ENCODE results near the gene LETMD1. TPM values are rescaled to one million over a fixed set of nuclear protein-coding genes. Genes with fewer than 3 reads are reported as not detected.
A peak's percentile ranks its signal among the peaks of the same experiment; 100 is the strongest.

The LETMD1 gene
- total and polyA plus RNA-seq, 2 of the 13 experiments (the other 11 are each of a cell fraction or from before 2014, with no cell fraction given): 43.3 to 87.7 TPM

DNA sequence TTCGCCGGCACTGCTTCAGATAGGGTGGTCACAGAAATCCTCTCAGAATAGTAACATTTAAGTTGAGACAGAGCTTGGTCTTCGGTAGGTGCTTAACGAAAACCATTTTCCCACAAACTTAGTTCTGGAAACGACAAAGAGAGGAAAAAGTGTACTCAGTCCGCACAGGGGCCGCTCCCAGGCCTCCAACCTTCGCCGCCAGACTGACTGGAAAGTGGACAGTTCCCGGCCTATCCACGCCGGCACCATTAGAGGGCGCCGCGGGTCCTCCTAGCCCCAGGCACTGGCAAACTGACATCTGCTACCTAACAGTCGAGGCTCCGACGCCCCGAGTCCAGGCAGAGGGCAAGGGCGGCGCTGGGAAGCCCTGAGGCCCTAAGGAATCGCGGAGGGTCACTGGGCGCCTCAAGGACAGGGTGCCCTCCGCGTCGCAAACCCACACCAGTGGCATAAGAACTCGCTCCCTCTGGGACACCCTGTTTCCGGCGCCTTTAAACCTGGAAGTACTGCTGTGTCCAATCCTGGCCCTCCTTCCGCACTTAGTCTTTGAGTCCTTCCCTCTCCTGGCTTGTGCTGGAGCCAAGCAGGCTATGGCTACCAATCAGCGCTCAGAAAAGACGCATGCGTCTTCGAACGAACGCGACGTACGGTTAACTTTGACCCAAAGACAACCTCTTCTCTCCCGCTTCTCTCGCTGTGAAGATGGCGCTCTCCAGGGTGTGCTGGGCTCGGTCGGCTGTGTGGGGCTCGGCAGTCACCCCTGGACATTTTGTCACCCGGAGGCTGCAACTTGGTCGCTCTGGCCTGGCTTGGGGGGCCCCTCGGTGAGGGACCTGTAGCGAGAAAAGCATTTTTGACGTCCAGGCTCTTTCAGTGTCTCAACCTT is at the start of gene LETMD1 (continued):
- TF ChIP-seq, protein P1, sequence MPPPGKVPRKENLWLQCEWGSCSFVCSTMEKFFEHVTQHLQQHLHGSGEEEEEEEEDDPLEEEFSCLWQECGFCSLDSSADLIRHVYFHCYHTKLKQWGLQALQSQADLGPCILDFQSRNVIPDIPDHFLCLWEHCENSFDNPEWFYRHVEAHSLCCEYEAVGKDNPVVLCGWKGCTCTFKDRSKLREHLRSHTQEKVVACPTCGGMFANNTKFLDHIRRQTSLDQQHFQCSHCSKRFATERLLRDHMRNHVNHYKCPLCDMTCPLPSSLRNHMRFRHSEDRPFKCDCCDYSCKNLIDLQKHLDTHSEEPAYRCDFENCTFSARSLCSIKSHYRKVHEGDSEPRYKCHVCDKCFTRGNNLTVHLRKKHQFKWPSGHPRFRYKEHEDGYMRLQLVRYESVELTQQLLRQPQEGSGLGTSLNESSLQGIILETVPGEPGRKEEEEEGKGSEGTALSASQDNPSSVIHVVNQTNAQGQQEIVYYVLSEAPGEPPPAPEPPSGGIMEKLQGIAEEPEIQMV (CRISPR knock-in tag; IDR thresholded peaks at IDR 0.05; ENCODE audit: low read depth): 0 out of 2 replicates have a peak, but pooled peaks have one; percentile 44
- TF ChIP-seq, protein P2, sequence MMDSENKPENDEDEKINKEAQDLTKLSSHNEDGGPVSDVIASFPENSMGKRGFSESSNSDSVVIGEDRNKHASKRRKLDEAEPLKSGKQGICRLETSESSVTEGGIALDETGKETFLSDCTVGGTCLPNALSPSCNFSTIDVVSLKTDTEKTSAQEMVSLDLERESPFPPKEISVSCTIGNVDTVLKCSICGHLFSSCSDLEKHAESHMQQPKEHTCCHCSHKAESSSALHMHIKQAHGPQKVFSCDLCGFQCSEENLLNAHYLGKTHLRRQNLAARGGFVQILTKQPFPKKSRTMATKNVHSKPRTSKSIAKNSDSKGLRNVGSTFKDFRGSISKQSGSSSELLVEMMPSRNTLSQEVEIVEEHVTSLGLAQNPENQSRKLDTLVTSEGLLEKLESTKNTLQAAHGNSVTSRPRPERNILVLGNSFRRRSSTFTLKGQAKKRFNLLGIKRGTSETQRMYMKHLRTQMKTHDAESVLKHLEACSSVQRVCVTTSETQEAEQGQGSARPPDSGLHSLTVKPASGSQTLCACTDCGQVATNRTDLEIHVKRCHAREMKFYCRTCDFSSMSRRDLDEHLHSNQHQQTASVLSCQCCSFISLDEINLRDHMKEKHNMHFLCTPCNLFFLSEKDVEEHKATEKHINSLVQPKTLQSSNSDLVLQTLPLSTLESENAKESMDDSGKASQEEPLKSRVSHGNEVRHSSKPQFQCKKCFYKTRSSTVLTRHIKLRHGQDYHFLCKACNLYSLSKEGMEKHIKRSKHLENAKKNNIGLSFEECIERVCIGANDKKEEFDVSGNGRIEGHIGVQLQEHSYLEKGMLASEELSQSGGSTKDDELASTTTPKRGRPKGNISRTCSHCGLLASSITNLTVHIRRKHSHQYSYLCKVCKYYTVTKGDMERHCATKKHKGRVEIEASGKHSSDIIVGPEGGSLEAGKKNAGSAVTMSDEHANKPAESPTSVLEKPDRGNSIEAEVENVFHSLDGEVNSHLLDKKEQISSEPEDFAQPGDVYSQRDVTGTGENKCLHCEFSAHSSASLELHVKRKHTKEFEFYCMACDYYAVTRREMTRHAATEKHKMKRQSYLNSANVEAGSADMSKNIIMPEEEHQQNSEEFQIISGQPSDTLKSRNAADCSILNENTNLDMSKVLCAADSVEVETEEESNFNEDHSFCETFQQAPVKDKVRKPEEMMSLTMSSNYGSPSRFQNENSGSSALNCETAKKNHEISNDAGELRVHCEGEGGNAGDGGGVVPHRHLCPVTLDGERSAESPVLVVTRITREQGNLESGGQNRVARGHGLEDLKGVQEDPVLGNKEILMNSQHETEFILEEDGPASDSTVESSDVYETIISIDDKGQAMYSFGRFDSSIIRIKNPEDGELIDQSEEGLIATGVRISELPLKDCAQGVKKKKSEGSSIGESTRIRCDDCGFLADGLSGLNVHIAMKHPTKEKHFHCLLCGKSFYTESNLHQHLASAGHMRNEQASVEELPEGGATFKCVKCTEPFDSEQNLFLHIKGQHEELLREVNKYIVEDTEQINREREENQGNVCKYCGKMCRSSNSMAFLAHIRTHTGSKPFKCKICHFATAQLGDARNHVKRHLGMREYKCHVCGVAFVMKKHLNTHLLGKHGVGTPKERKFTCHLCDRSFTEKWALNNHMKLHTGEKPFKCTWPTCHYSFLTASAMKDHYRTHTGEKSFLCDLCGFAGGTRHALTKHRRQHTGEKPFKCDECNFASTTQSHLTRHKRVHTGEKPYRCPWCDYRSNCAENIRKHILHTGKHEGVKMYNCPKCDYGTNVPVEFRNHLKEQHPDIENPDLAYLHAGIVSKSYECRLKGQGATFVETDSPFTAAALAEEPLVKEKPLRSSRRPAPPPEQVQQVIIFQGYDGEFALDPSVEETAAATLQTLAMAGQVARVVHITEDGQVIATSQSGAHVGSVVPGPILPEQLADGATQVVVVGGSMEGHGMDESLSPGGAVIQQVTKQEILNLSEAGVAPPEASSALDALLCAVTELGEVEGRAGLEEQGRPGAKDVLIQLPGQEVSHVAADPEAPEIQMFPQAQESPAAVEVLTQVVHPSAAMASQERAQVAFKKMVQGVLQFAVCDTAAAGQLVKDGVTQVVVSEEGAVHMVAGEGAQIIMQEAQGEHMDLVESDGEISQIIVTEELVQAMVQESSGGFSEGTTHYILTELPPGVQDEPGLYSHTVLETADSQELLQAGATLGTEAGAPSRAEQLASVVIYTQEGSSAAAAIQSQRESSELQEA (CRISPR knock-in tag; IDR thresholded peaks at IDR 0.05; ENCODE audit: not compliant biosample characterization): peak; percentile 23
- TF ChIP-seq, protein P3, sequence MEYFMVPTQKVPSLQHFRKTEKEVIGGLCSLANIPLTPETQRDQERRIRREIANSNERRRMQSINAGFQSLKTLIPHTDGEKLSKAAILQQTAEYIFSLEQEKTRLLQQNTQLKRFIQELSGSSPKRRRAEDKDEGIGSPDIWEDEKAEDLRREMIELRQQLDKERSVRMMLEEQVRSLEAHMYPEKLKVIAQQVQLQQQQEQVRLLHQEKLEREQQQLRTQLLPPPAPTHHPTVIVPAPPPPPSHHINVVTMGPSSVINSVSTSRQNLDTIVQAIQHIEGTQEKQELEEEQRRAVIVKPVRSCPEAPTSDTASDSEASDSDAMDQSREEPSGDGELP (IDR thresholded peaks at IDR 0.05; ENCODE audit: borderline replicate concordance, low read depth): peak; percentile 29; the same call in 1 of the 2 replicates
- TF ChIP-seq HNF4A (CRISPR knock-in tag; IDR thresholded peaks at IDR 0.05) (no peak; the same call in 1 of the 2 replicates), SP140L (CRISPR knock-in tag; IDR thresholded peaks at IDR 0.05; ENCODE audit: borderline replicate concordance) (no peak; the same call in 1 of the 2 replicates), NFKBIZ (CRISPR knock-in tag; IDR thresholded peaks at IDR 0.05) (no peak), MYNN (CRISPR knock-in tag; IDR thresholded peaks at IDR 0.05; ENCODE audit: low read depth) (no peak), ZNF329 (CRISPR knock-in tag; IDR thresholded peaks at IDR 0.05; ENCODE audit: low read depth) (no peak)
- TF ChIP-seq, protein P4, sequence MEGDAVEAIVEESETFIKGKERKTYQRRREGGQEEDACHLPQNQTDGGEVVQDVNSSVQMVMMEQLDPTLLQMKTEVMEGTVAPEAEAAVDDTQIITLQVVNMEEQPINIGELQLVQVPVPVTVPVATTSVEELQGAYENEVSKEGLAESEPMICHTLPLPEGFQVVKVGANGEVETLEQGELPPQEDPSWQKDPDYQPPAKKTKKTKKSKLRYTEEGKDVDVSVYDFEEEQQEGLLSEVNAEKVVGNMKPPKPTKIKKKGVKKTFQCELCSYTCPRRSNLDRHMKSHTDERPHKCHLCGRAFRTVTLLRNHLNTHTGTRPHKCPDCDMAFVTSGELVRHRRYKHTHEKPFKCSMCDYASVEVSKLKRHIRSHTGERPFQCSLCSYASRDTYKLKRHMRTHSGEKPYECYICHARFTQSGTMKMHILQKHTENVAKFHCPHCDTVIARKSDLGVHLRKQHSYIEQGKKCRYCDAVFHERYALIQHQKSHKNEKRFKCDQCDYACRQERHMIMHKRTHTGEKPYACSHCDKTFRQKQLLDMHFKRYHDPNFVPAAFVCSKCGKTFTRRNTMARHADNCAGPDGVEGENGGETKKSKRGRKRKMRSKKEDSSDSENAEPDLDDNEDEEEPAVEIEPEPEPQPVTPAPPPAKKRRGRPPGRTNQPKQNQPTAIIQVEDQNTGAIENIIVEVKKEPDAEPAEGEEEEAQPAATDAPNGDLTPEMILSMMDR (CRISPR knock-in tag; IDR thresholded peaks at IDR 0.05): peak; percentile 97
- TF ChIP-seq, protein P5, sequence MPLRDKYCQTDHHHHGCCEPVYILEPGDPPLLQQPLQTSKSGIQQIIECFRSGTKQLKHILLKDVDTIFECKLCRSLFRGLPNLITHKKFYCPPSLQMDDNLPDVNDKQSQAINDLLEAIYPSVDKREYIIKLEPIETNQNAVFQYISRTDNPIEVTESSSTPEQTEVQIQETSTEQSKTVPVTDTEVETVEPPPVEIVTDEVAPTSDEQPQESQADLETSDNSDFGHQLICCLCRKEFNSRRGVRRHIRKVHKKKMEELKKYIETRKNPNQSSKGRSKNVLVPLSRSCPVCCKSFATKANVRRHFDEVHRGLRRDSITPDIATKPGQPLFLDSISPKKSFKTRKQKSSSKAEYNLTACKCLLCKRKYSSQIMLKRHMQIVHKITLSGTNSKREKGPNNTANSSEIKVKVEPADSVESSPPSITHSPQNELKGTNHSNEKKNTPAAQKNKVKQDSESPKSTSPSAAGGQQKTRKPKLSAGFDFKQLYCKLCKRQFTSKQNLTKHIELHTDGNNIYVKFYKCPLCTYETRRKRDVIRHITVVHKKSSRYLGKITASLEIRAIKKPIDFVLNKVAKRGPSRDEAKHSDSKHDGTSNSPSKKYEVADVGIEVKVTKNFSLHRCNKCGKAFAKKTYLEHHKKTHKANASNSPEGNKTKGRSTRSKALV (CRISPR knock-in tag; IDR thresholded peaks at IDR 0.05): no peak
